Esophagus squamous epithelium (tissue), 5 donors: ENCODE results near the gene WDFY3. TPM values are rescaled to one million over a fixed set of nuclear protein-coding genes. Genes with fewer than 3 reads are reported as not detected.

Source experiments
- DNase-seq: peaks from one replicate; lab custom pipeline; 2025; lab: John Stamatoyannopoulos, UW
- H3K27ac ChIP-seq, 4 donors: fragments of 200-600 bp; sonication (generic); one replicate each; pipeline ENCODE4 v1.5.1; 2016 to 2019; ENCODE audit warnings: mild to moderate bottlenecking in 1 of 4
- H3K27me3 ChIP-seq, 4 donors: fragments of 200-600 bp; sonication (generic); 1 replicate in 3 of 4; 2 replicates in 1 of 4; pipeline versions ENCODE4 v1.5.1 to v1.6.0; 2017 to 2021; ENCODE audit warnings: antibody characterized with exemption in 1 of 4
- H3K36me3 ChIP-seq, 3 donors: fragments of 200-600 bp; sonication (generic); one replicate each; pipeline ENCODE4 v1.5.1; 2016 to 2019
- H3K4me1 ChIP-seq, 3 donors: fragments of 200-600 bp; sonication (generic); one replicate each; pipeline ENCODE4 v1.5.1; 2017 to 2019
- H3K4me3 ChIP-seq, 4 donors: fragments of 200-600 bp; sonication (generic); 1 replicate in 3 of 4; 2 replicates in 1 of 4; pipeline ENCODE4 v1.5.1; 2016 to 2019; ENCODE audit warnings: mild to moderate bottlenecking in 2 of 4, moderate library complexity in 1 of 4
- H3K9me3 ChIP-seq, 3 donors: fragments of 200-600 bp; sonication (generic); one replicate each; pipeline ENCODE4 v1.5.1; 2016 to 2019
- CTCF ChIP-seq, 6 experiments: fragments of 450-650 bp in 4 of 6; fragments of 200-600 bp in 2 of 6; sonication (generic) in 2 of 6; IDR thresholded peaks; one replicate each; pipeline ENCODE4 v1.5.1; 2016 to 2019; ENCODE audit warnings: antibody characterized with exemption in 6 of 6, mild to moderate bottlenecking in 4 of 6, moderate library complexity in 4 of 6
- POLR2A ChIP-seq, 4 donors: fragments of 450-650 bp; IDR thresholded peaks; one replicate each; pipeline ENCODE4 v1.6.1; 2017; ENCODE audit warnings: antibody characterized with exemption in 4 of 4, mild to moderate bottlenecking in 4 of 4, moderate library complexity in 3 of 4
- WGBS, 2 donors: methylation state at CpG; one replicate each; pipeline ENCODE4 v1.1.5; 2018; 5-methylcytosine and 5-hydroxymethylcytosine counted together
- intact Hi-C: fragments of 100-400 bp; cut with DNase I; formaldehyde crosslinking; loops from one replicate; pipeline ENCODE4 v1.15.0; 2022
- total RNA-seq, 4 donors: library from RNA; depleted of rRNA; stranded (reverse); fragments of >200 nt; gene quantifications; one replicate each; pipeline ENCODE4 v1.1.0, GENCODE V29; 2016
- donor health status: DM: yes; HTN: yes; CAD: no.

The WDFY3 gene
- total RNA-seq, 4 donors from 2014 or later = 30.9 to 70.0 (median 42.2) TPM

GRCh38 chr4:84647312-84647884, 319.1 kb downstream of the WDFY3 start:
- no peak for DNase-seq
- no peak for TF ChIP-seq POLR2A (IDR thresholded peaks at IDR 0.05)
- no peak for TF ChIP-seq CTCF (IDR thresholded peaks at IDR 0.05)
- Histone ChIP-seq H3K27me3 (no peaks in the 10 kb centered on the region), H3K36me3 (peaks cover 0 to 84% (median 3%) of the 10 kb centered on the region in 3 donors), H3K4me3 (no peak overlapping the region), H3K27ac (no peak overlapping the region), H3K9me3 (no peaks in the 10 kb centered on the region), H3K4me1 (peaks cover 0 to 4% (median 0%) of the 10 kb centered on the region in 3 donors)
- 57 to 68% methylated on average over 2 of the region's 2 CpGs for WGBS, 2 donors
- intact Hi-C loops = no loop called here

GRCh38 chr4:84644087-84644486, 322.4 kb downstream of the WDFY3 start:
- Histone ChIP-seq H3K4me3 (no peak overlapping the region), H3K27ac (no peak overlapping the region), H3K4me1 (peaks cover 0 to 3% (median 0%) of the 10 kb centered on the region in 3 donors), H3K9me3 (no peaks in the 10 kb centered on the region), H3K36me3 (peaks cover 0 to 73% (median 0%) of the 10 kb centered on the region in 3 donors), H3K27me3 (no peaks in the 10 kb centered on the region)
- no peak for TF ChIP-seq POLR2A (IDR thresholded peaks at IDR 0.05)
- no peak for TF ChIP-seq CTCF (IDR thresholded peaks at IDR 0.05)
- no peak for DNase-seq
- WGBS, 2 donors = 87 to 92% methylated on average over 5 of the region's 5 CpGs
- intact Hi-C loops = no loop called here

GRCh38 chr4:84639145-84639544, 327.3 kb downstream of the WDFY3 start:
- Histone ChIP-seq H3K36me3 (peaks cover 0 to 56% (median 0%) of the 10 kb centered on the region in 3 donors), H3K4me1 (peaks cover 0 to 3% (median 0%) of the 10 kb centered on the region in 3 donors), H3K4me3 (no peak overlapping the region), H3K27ac (no peak overlapping the region), H3K27me3 (no peaks in the 10 kb centered on the region), H3K9me3 (no peaks in the 10 kb centered on the region)
- WGBS, 2 donors = 71 to 88% methylated on average over 1 of the region's 1 CpG
- TF ChIP-seq CTCF (IDR thresholded peaks at IDR 0.05) (no peak), POLR2A (IDR thresholded peaks at IDR 0.05) (no peak)
- intact Hi-C loops = no loop called here
- no peak for DNase-seq

- no peaks in the 10 kb centered on the region for H3K27me3 ChIP-seq
- peaks cover 0 to 3% (median 0%) of the 10 kb centered on the region in 3 donors for H3K4me1 ChIP-seq
- TF ChIP-seq POLR2A (IDR thresholded peaks at IDR 0.05) (no peak), CTCF (IDR thresholded peaks at IDR 0.05) (no peak)
- DNase-seq = no peak
- H3K9me3 ChIP-seq = no peaks in the 10 kb centered on the region
- intact Hi-C loops = no loop called here
- no peak overlapping the region for H3K4me3 ChIP-seq
- H3K36me3 ChIP-seq = peaks cover 0 to 47% (median 0%) of the 10 kb centered on the region in 3 donors
- H3K27ac ChIP-seq = no peak overlapping the region
Measured at GRCh38 chr4:84638092-84638491, 328.4 kb downstream of the WDFY3 start.

- no peak for DNase-seq
- peak overlapping the region in 1 of 4 donors; percentile 15 for H3K27ac ChIP-seq
- WGBS, 2 donors = 35 to 50% methylated on average over 1 of the region's 1 CpG
- TF ChIP-seq POLR2A (IDR thresholded peaks at IDR 0.05) = no peak
- TF ChIP-seq CTCF (IDR thresholded peaks at IDR 0.05) = no peak
- H3K4me3 ChIP-seq = no peak overlapping the region
- no peaks in the 10 kb centered on the region for H3K9me3 ChIP-seq
- no peaks in the 10 kb centered on the region for H3K27me3 ChIP-seq
- intact Hi-C loops = no loop called here
- peaks cover 0 to 22% (median 0%) of the 10 kb centered on the region in 3 donors for H3K36me3 ChIP-seq
- H3K4me1 ChIP-seq = peaks cover 3 to 18% (median 3%) of the 10 kb centered on the region in 3 donors
Measured at GRCh38 chr4:84634961-84635360, 331.5 kb downstream of the WDFY3 start.
